Stomach (tissue), 4 donors: ENCODE measurements around the gene IL21R.

Source experiments
- POLR2A ChIP-seq, 4 donors: fragments of 450-650 bp; IDR thresholded peaks; one replicate each; pipeline ENCODE4 v1.6.1; 2016; ENCODE audit warnings: antibody characterized with exemption in 4 of 4, control low read depth in 2 of 4, mild to moderate bottlenecking in 1 of 4, moderate library complexity in 1 of 4
- TF ChIP-seq, protein P1 (sequence below), 7 experiments: fragments of 450-650 bp in 4 of 7; fragments of 200-600 bp in 3 of 7; sonication (generic) in 3 of 7; IDR thresholded peaks; one replicate each; pipeline ENCODE4 v1.5.1; 2016 to 2019; ENCODE audit warnings: antibody characterized with exemption in 7 of 7, control low read depth in 2 of 7, mild to moderate bottlenecking in 1 of 7

DNA sequence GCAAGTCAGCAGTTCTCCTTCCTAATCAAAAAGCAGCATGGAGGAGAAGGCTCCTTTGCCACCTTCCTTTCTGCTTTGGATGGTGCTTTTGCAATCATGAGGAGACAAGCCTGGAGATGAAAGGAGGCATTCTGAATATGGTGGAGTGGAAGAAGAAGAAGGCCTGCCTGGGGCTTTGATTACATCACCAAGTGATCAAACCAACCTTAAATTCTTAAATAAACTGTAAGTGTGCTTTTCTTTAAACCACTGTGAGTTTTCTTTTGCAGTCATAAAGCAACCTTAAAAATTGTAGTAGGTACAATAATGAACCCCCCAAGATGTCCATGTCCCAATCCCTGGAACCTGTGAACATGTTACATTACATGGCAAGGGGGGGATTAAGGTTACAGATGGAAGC is 31.7 kb upstream of the IL21R start:
- TF ChIP-seq, protein P1, sequence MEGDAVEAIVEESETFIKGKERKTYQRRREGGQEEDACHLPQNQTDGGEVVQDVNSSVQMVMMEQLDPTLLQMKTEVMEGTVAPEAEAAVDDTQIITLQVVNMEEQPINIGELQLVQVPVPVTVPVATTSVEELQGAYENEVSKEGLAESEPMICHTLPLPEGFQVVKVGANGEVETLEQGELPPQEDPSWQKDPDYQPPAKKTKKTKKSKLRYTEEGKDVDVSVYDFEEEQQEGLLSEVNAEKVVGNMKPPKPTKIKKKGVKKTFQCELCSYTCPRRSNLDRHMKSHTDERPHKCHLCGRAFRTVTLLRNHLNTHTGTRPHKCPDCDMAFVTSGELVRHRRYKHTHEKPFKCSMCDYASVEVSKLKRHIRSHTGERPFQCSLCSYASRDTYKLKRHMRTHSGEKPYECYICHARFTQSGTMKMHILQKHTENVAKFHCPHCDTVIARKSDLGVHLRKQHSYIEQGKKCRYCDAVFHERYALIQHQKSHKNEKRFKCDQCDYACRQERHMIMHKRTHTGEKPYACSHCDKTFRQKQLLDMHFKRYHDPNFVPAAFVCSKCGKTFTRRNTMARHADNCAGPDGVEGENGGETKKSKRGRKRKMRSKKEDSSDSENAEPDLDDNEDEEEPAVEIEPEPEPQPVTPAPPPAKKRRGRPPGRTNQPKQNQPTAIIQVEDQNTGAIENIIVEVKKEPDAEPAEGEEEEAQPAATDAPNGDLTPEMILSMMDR (IDR thresholded peaks at IDR 0.05), result no peak
- TF ChIP-seq POLR2A (IDR thresholded peaks at IDR 0.05), result no peak
